ENCODE results near the gene TXNDC16. TPM values are rescaled to one million over a fixed set of nuclear protein-coding genes. Genes with fewer than 3 reads are reported as not detected.
"Not testable (repeated sequence)": the region's sequence is repeated elsewhere in the genome, so short reads cannot be mapped to it uniquely, and the experiment has no call there.

Gene TXNDC16
- total RNA-seq, 1 donor from 2014 or later = 1.7 TPM

DNA sequence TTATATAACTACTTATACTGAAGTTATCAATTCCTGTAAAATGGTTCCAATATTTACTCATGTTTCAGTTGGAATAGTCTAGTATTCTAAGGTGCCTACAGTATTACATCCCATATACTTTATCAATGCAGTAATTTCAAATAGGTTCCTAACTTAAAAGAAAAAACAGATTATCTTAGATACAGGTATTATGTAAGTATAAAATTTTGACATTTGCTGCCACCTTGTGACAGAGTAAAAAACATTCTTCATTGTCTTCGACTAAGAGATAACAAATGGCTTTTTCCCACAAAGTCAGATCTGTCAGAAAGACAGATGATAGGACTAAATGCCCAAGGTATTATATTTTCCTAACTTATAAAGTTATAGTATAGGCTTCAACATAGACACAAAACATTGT lies 78.7 kb downstream of the TXNDC16 start:
- H3K4me1 Mint-ChIP-seq (ENCODE audit: low read depth, unreplicated experiment) = no peaks in the 10 kb centered on the region
- Histone ChIP-seq H2AFZ (ENCODE audit: low read depth, low read length) (no peak overlapping the region), H3K27me3 (ENCODE audit: insufficient read depth, low read length) (no peaks in the 10 kb centered on the region), H3K4me3 (ENCODE audit: insufficient read depth, low read depth, low read length) (no peak overlapping the region), H3K27ac (ENCODE audit: low read depth, low read length) (no peak overlapping the region), H3K9me3 (ENCODE audit: insufficient read depth, low read depth, low read length) (no peaks in the 10 kb centered on the region), H3K79me2 (ENCODE audit: insufficient read depth, low read length) (no peaks in the 10 kb centered on the region), H3K9ac (ENCODE audit: low read length) (no peak overlapping the region), H4K20me1 (ENCODE audit: insufficient read depth, low read length) (no peaks in the 10 kb centered on the region), H3K4me2 (ENCODE audit: low read length) (no peak overlapping the region), H3K36me3 (ENCODE audit: insufficient read depth, low read length) (no peaks in the 10 kb centered on the region), H3K4me1 (ENCODE audit: insufficient read depth, low read length) (no peaks in the 10 kb centered on the region)
- H3K27me3 Mint-ChIP-seq (ENCODE audit: low read depth, unreplicated experiment) = no peaks in the 10 kb centered on the region
- TF ChIP-seq EZH2 (IDR thresholded peaks at IDR 0.05; ENCODE audit: insufficient read depth, low read length) (no peak), CTCF (IDR thresholded peaks at IDR 0.05; ENCODE audit: insufficient read depth, low read depth, low read length) (no peak)
- peaks cover 3% of the 10 kb centered on the region for H3K9me3 Mint-ChIP-seq (ENCODE audit: unreplicated experiment)
- H3K27ac Mint-ChIP-seq (ENCODE audit: unreplicated experiment) = no peak overlapping the region
- DNase-seq (ENCODE audit: low read depth) (peak; percentile 17), FAIRE-seq (no peak)
- no peak overlapping the region for H3K4me3 Mint-ChIP-seq (ENCODE audit: unreplicated experiment)
- H3K36me3 Mint-ChIP-seq (ENCODE audit: low read depth, unreplicated experiment) = no peaks in the 10 kb centered on the region

DNA sequence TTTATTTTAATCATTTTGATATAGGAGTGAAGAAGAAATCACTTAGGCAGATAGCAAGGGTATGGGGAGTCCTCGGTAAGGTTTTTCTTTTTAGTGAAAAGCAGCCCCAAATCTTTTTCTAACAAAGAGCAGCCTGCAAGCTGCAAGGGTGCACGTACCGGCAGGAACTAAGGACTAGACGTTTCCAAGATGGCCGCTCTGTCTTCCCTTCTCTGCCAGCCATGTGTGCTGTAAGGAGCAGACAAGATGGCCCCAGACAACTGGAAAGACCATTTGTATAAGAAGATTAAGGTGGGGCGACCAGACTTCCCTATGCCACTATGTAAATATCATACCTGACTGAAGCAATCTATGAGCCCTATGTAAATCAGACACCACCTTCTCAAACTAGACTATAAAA lies 79.6 kb downstream of the TXNDC16 start:
- H3K36me3 ChIP-seq (ENCODE audit: insufficient read depth, low read length) = no peaks in the 10 kb centered on the region
- Mint-ChIP-seq H3K4me1 (ENCODE audit: low read depth, unreplicated experiment) (no peaks in the 10 kb centered on the region), H3K9me3 (ENCODE audit: unreplicated experiment) (peaks cover 3% of the 10 kb centered on the region), H3K4me3 (ENCODE audit: unreplicated experiment) (no peak overlapping the region), H3K36me3 (ENCODE audit: low read depth, unreplicated experiment) (no peaks in the 10 kb centered on the region), H3K27me3 (ENCODE audit: low read depth, unreplicated experiment) (no peaks in the 10 kb centered on the region), H3K27ac (ENCODE audit: unreplicated experiment) (no peak overlapping the region)
- H2AFZ ChIP-seq (ENCODE audit: low read depth, low read length) = no peak overlapping the region
- no peak overlapping the region for H3K27ac ChIP-seq (ENCODE audit: low read depth, low read length)
- H3K9ac ChIP-seq (ENCODE audit: low read length) = no peak overlapping the region
- no peak for TF ChIP-seq EZH2 (IDR thresholded peaks at IDR 0.05; ENCODE audit: insufficient read depth, low read length)
- no peak for TF ChIP-seq CTCF (IDR thresholded peaks at IDR 0.05; ENCODE audit: insufficient read depth, low read depth, low read length)
- FAIRE-seq = no peak
- H3K79me2 ChIP-seq (ENCODE audit: insufficient read depth, low read length) = no peaks in the 10 kb centered on the region
- no peaks in the 10 kb centered on the region for H4K20me1 ChIP-seq (ENCODE audit: insufficient read depth, low read length)
- no peak overlapping the region for H3K4me3 ChIP-seq (ENCODE audit: insufficient read depth, low read depth, low read length)
- H3K4me2 ChIP-seq (ENCODE audit: low read length) = no peak overlapping the region
- DNase-seq (ENCODE audit: low read depth) = no peak
- no peaks in the 10 kb centered on the region for H3K9me3 ChIP-seq (ENCODE audit: insufficient read depth, low read depth, low read length)
- no peaks in the 10 kb centered on the region for H3K27me3 ChIP-seq (ENCODE audit: insufficient read depth, low read length)
- no peaks in the 10 kb centered on the region for H3K4me1 ChIP-seq (ENCODE audit: insufficient read depth, low read length)

DNA sequence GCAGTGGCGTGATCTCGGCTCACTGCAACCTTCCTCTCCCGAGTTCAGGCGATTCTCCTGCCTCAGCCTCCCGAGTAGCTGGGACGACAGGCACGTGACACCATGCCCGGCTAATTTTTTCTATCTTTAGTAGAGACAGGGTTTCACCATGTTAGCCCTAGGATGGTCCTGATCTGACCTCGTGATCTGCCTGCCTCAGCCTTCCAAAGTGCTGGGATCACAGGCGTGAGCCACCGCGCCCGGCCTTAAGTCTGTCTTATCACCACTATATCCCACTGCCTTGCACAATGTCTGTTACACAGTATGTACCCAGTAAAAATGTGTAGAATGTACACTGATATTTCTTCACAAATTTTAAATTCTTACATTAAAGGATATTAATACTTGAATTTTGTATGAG lies 80.1 kb downstream of the TXNDC16 start:
- not testable (repeated sequence) for DNase-seq (ENCODE audit: low read depth); H3K36me3 Mint-ChIP-seq (ENCODE audit: low read depth, unreplicated experiment)

More for the DNA sequence above, 80.1 kb downstream of the TXNDC16 start:
- not testable (repeated sequence) for H3K4me3 ChIP-seq (ENCODE audit: insufficient read depth, low read depth, low read length); H3K9ac ChIP-seq (ENCODE audit: low read length); H3K27ac Mint-ChIP-seq (ENCODE audit: unreplicated experiment); H3K9me3 Mint-ChIP-seq (ENCODE audit: unreplicated experiment); H3K27me3 Mint-ChIP-seq (ENCODE audit: low read depth, unreplicated experiment); H4K20me1 ChIP-seq (ENCODE audit: insufficient read depth, low read length); H3K27ac ChIP-seq (ENCODE audit: low read depth, low read length); H3K4me2 ChIP-seq (ENCODE audit: low read length); H3K36me3 ChIP-seq (ENCODE audit: insufficient read depth, low read length); H3K4me1 ChIP-seq (ENCODE audit: insufficient read depth, low read length); H3K27me3 ChIP-seq (ENCODE audit: insufficient read depth, low read length); H3K79me2 ChIP-seq (ENCODE audit: insufficient read depth, low read length); H2AFZ ChIP-seq (ENCODE audit: low read depth, low read length); H3K4me3 Mint-ChIP-seq (ENCODE audit: unreplicated experiment); H3K9me3 ChIP-seq (ENCODE audit: insufficient read depth, low read depth, low read length); FAIRE-seq; H3K4me1 Mint-ChIP-seq (ENCODE audit: low read depth, unreplicated experiment)

All from astrocyte (in vitro differentiated cells and primary cell).